Panc1 (cell line): ENCODE results near the gene AMIGO1.

ENCODE experiments used
- POLR2AphosphoS5 ChIP-seq: IDR thresholded peaks from 2 replicates; pipeline ENCODE4 v1.6.1; 2012; ENCODE audit warnings: mild to moderate bottlenecking, low read depth, low read length, moderate library complexity
- SIN3A ChIP-seq: IDR thresholded peaks from 2 replicates; pipeline ENCODE4 v1.6.1; 2012; ENCODE audit warnings: low read depth, mild to moderate bottlenecking, low read length, moderate library complexity, borderline replicate concordance; ENCODE audit not compliant: insufficient read depth
- TCF7L2 ChIP-seq: IDR thresholded peaks from 2 replicates; pipeline ENCODE4 v1.6.1; 2011; ENCODE audit warnings: mild to moderate bottlenecking, low read depth, low read length, inconsistent platforms
- TF ChIP-seq, protein P1 (sequence below): fragments of 450-650 bp; IDR thresholded peaks from 2 replicates; pipeline ENCODE4 v1.5.1; 2017; ENCODE audit warnings: mild to moderate bottlenecking
- TF ChIP-seq, protein P2 (sequence below), 2 experiments: IDR thresholded peaks; 2 replicates each; pipeline ENCODE4 v1.6.1; 2011 to 2012; ENCODE audit warnings: low read depth in 2 of 2, control low read depth in 1 of 2, low read length in 1 of 2, mild to moderate bottlenecking in 1 of 2, moderate library complexity in 1 of 2; ENCODE audit not compliant: insufficient read depth in 1 of 2

DNA sequence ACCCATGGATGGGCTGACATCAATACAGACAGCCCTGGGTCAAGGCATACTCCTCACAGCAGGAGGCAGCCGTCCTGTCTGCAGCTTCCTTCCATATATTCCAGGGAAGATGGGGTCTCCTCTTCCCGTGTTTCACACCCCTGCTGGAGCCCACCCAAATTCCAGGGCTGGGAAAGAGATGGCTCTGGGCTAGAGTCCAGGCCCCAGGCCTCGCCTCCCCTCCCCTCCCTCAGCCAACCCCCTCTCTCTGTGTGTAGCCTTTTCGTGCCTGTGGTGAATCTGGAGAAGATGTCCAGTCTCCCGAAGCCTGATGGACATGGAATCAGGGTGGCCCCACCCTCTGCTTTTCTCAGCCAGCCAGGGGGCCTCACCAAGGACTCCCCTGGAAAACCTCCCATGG, 22.3 kb downstream of the AMIGO1 start:
- no peak for TF ChIP-seq POLR2AphosphoS5
- TF ChIP-seq, protein P1, sequence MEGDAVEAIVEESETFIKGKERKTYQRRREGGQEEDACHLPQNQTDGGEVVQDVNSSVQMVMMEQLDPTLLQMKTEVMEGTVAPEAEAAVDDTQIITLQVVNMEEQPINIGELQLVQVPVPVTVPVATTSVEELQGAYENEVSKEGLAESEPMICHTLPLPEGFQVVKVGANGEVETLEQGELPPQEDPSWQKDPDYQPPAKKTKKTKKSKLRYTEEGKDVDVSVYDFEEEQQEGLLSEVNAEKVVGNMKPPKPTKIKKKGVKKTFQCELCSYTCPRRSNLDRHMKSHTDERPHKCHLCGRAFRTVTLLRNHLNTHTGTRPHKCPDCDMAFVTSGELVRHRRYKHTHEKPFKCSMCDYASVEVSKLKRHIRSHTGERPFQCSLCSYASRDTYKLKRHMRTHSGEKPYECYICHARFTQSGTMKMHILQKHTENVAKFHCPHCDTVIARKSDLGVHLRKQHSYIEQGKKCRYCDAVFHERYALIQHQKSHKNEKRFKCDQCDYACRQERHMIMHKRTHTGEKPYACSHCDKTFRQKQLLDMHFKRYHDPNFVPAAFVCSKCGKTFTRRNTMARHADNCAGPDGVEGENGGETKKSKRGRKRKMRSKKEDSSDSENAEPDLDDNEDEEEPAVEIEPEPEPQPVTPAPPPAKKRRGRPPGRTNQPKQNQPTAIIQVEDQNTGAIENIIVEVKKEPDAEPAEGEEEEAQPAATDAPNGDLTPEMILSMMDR = no peak
- TF ChIP-seq, protein P2, sequence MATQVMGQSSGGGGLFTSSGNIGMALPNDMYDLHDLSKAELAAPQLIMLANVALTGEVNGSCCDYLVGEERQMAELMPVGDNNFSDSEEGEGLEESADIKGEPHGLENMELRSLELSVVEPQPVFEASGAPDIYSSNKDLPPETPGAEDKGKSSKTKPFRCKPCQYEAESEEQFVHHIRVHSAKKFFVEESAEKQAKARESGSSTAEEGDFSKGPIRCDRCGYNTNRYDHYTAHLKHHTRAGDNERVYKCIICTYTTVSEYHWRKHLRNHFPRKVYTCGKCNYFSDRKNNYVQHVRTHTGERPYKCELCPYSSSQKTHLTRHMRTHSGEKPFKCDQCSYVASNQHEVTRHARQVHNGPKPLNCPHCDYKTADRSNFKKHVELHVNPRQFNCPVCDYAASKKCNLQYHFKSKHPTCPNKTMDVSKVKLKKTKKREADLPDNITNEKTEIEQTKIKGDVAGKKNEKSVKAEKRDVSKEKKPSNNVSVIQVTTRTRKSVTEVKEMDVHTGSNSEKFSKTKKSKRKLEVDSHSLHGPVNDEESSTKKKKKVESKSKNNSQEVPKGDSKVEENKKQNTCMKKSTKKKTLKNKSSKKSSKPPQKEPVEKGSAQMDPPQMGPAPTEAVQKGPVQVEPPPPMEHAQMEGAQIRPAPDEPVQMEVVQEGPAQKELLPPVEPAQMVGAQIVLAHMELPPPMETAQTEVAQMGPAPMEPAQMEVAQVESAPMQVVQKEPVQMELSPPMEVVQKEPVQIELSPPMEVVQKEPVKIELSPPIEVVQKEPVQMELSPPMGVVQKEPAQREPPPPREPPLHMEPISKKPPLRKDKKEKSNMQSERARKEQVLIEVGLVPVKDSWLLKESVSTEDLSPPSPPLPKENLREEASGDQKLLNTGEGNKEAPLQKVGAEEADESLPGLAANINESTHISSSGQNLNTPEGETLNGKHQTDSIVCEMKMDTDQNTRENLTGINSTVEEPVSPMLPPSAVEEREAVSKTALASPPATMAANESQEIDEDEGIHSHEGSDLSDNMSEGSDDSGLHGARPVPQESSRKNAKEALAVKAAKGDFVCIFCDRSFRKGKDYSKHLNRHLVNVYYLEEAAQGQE (IDR thresholded peaks at IDR 0.05; ENCODE audit: insufficient read depth in 1 of 2, low read depth in 2 of 2, low read length in 1 of 2) = no peak
- no peak for TF ChIP-seq SIN3A
- no peak for TF ChIP-seq TCF7L2
